Ishikawa (cell line): ENCODE data around the gene THAP2.

ENCODE experiments used
- CEBPB ChIP-seq: IDR thresholded peaks from 2 replicates; pipeline ENCODE4 v1.6.1; 2012
- MAX ChIP-seq: IDR thresholded peaks from 2 replicates; pipeline ENCODE4 v1.6.1; 2012
- NFIC ChIP-seq: IDR thresholded peaks from 2 replicates; pipeline ENCODE4 v1.6.1; 2012
- YY1 ChIP-seq: IDR thresholded peaks from 2 replicates; pipeline ENCODE4 v1.6.1; 2012; ENCODE audit warnings: low read depth
- ZBTB7A ChIP-seq: IDR thresholded peaks from 2 replicates; pipeline ENCODE4 v1.6.1; 2012; ENCODE audit warnings: low read depth

GRCh38 chr12:71727958-71728357 lies 63.9 kb downstream of the THAP2 start:
- TF ChIP-seq NFIC (no peak), CEBPB (no peak), ZBTB7A (no peak), YY1 (no peak), MAX (no peak)
